A549 (cell line): ENCODE results near the gene CMBL.

Source experiments
- BHLHE40 ChIP-seq: IDR thresholded peaks from 2 replicates; pipeline ENCODE4 v1.6.1; 2012; ENCODE audit warnings: low read depth, low read length, inconsistent platforms
- CTCF ChIP-seq: fragments of >200 bp; sonication (Bioruptor Twin); formaldehyde crosslinking; IDR thresholded peaks from 3 replicates; pipeline ENCODE4 v1.5.1; 2016
- EHMT2 ChIP-seq: fragments of 200-600 bp; sonication (generic); IDR thresholded peaks from 2 replicates; pipeline ENCODE4 v1.6.1; 2016; ENCODE audit warnings: antibody characterized with exemption, low read depth, mild to moderate bottlenecking, moderate library complexity
- EP300 ChIP-seq, 2 experiments: fragments of >200 bp; sonication (Bioruptor Twin); formaldehyde crosslinking; IDR thresholded peaks; 2 replicates in 1 of 2; 3 replicates in 1 of 2; pipeline ENCODE4 v1.6.1; 2016 to 2017
- KDM5A ChIP-seq: fragments of 200-600 bp; sonication (generic); IDR thresholded peaks from 2 replicates; pipeline ENCODE4 v1.6.1; 2016; ENCODE audit warnings: antibody characterized with exemption, mild to moderate bottlenecking
- POLR2A ChIP-seq: IDR thresholded peaks from 2 replicates; pipeline ENCODE4 v1.6.1; 2012; ENCODE audit warnings: mild to moderate bottlenecking, low read length
- RAD21 ChIP-seq, 2 experiments: fragments of >200 bp in 1 of 2; sonication (Bioruptor Twin) in 1 of 2; formaldehyde crosslinking in 1 of 2; IDR thresholded peaks in 1 of 2; conservative IDR thresholded peaks in 1 of 2; 2 replicates in 1 of 2; 3 replicates in 1 of 2; pipeline ENCODE4 v1.6.1; 2012 to 2018; ENCODE audit warnings: inconsistent platforms in 1 of 2
- RCOR1 ChIP-seq: fragments of 150-350 bp; IDR thresholded peaks from 2 replicates; pipeline ENCODE4 v1.6.1; 2014; ENCODE audit warnings: antibody characterized with exemption, low read length, low read depth
- RNF2 ChIP-seq: fragments of 200-600 bp; sonication (generic); IDR thresholded peaks from 2 replicates; pipeline ENCODE4 v1.6.1; 2016; ENCODE audit warnings: low read depth, mild to moderate bottlenecking, antibody characterized with exemption, moderate library complexity, borderline replicate concordance
- SMC3 ChIP-seq: fragments of >200 bp; sonication (Bioruptor Twin); formaldehyde crosslinking; IDR thresholded peaks from 3 replicates; pipeline ENCODE4 v1.6.1; 2018; ENCODE audit warnings: inconsistent platforms
- ZC3H11A ChIP-seq: fragments of 450-650 bp; IDR thresholded peaks from 2 replicates; pipeline ENCODE4 v1.6.1; 2014; ENCODE audit warnings: antibody characterized with exemption, mild to moderate bottlenecking

GRCh38 chr5:10303699-10304170 lies 4.0 kb downstream of the CMBL start:
- no peak for TF ChIP-seq KDM5A
- no peak for TF ChIP-seq ZC3H11A
- no peak for TF ChIP-seq CTCF
- TF ChIP-seq BHLHE40: no peak
- no peak for TF ChIP-seq EHMT2
- no peak for TF ChIP-seq EP300 (IDR thresholded peaks at IDR 0.05)
- no peak for TF ChIP-seq RNF2
- no peak for TF ChIP-seq RAD21 (conservative IDR thresholded peaks at IDR 0.05 in 1 of 2, IDR thresholded peaks at IDR 0.05 in 1 of 2)
- no peak for TF ChIP-seq RCOR1
- TF ChIP-seq SMC3: no peak
- TF ChIP-seq POLR2A: no peak
